Neural progenitor cell (in vitro differentiated cells): ENCODE data around the gene DCST1. TPM values are rescaled to one million over a fixed set of nuclear protein-coding genes. Genes with fewer than 3 reads are reported as not detected.

ENCODE experiments used
- DNase-seq: peaks from one replicate; pipeline ENCODE4 v3.0.0-alpha.2; 2016; ENCODE audit warnings: low spot score
- H2AFZ ChIP-seq: fragments of 200-600 bp; sonication (generic); replicated peaks from 2 replicates; pipeline ENCODE4 v1.6.1; 2016; ENCODE audit warnings: antibody characterized with exemption
- H3F3A ChIP-seq: fragments of 200-600 bp; sonication (generic); 2 replicates; pipeline ENCODE4 v1.6.1; 2016; ENCODE audit warnings: antibody characterized with exemption, low read depth
- H3K27ac ChIP-seq: fragments of 200-600 bp; sonication (generic); 2 replicates; pipeline ENCODE4 v1.5.1; 2016; ENCODE audit warnings: mild to moderate bottlenecking
- H3K27me3 ChIP-seq: fragments of 200-600 bp; sonication (generic); 2 replicates; pipeline ENCODE4 v1.6.1; 2016; ENCODE audit warnings: mild to moderate bottlenecking, moderate library complexity
- H3K36me3 ChIP-seq: fragments of 200-600 bp; sonication (generic); 2 replicates; pipeline ENCODE4 v1.5.1; 2016
- H3K4me1 ChIP-seq: fragments of 200-600 bp; sonication (generic); 2 replicates; pipeline ENCODE4 v1.6.1; 2016; ENCODE audit warnings: mixed run types
- H3K4me2 ChIP-seq: fragments of 200-600 bp; sonication (generic); 2 replicates; pipeline ENCODE4 v1.6.1; 2016
- H3K4me3 ChIP-seq: fragments of 200-600 bp; sonication (generic); 2 replicates; pipeline ENCODE4 v1.5.1; 2016
- H3K79me2 ChIP-seq: fragments of 200-600 bp; sonication (generic); 2 replicates; pipeline ENCODE4 v1.6.1; 2016; ENCODE audit warnings: low read depth
- H3K9ac ChIP-seq: fragments of 200-600 bp; sonication (generic); 2 replicates; pipeline ENCODE4 v1.6.1; 2016
- H3K9me3 ChIP-seq: fragments of 200-600 bp; sonication (generic); 2 replicates; pipeline ENCODE4 v1.5.1; 2016; ENCODE audit warnings: low read depth
- H4K20me1 ChIP-seq: fragments of 200-600 bp; sonication (generic); 2 replicates; pipeline ENCODE4 v1.6.1; 2016; ENCODE audit warnings: low read depth
- H3K27ac Mint-ChIP-seq: 3 replicates; pipeline ENCODE4 v1.8.0; 2021; ENCODE audit warnings: mixed read lengths
- H3K27me3 Mint-ChIP-seq: 2 replicates; pipeline ENCODE4 v1.8.0; 2022; ENCODE audit warnings: low read depth, mild to moderate bottlenecking, inconsistent platforms, moderate library complexity, mixed read lengths; ENCODE audit not compliant: insufficient read depth
- H3K36me3 Mint-ChIP-seq: 3 replicates; pipeline ENCODE4 v1.8.0; 2021; ENCODE audit warnings: mixed read lengths
- H3K4me1 Mint-ChIP-seq: 3 replicates; pipeline ENCODE4 v1.8.0; 2021; ENCODE audit warnings: mixed read lengths
- H3K4me3 Mint-ChIP-seq: 3 replicates; pipeline ENCODE4 v1.8.0; 2021; ENCODE audit warnings: mild to moderate bottlenecking, moderate library complexity, mixed read lengths
- H3K9me3 Mint-ChIP-seq: 3 replicates; pipeline ENCODE4 v1.8.0; 2020; ENCODE audit warnings: mixed read lengths
- EZH2 ChIP-seq: fragments of 200-600 bp; sonication (generic); IDR thresholded peaks from 2 replicates; pipeline ENCODE4 v1.6.1; 2017; ENCODE audit warnings: antibody characterized with exemption, mild to moderate bottlenecking, moderate library complexity
- EZH2phosphoT487 ChIP-seq: fragments of 200-600 bp; sonication (generic); IDR thresholded peaks from 2 replicates; pipeline ENCODE4 v1.6.1; 2017; ENCODE audit warnings: antibody characterized with exemption
- total RNA-seq: library from RNA; depleted of rRNA; stranded (reverse); fragments of >200 nt; gene quantifications from 2 replicates; pipeline ENCODE4 v1.2.3, GENCODE V29; 2015; ENCODE audit warnings: low replicate concordance
- TF ChIP-seq, protein P1 (sequence below): fragments of 200-600 bp; sonication (generic); IDR thresholded peaks from 2 replicates; pipeline ENCODE4 v1.5.1; 2017; ENCODE audit warnings: antibody characterized with exemption, mild to moderate bottlenecking

Gene DCST1
- total RNA-seq, 1 donor from 2014 or later: not detected

DNA sequence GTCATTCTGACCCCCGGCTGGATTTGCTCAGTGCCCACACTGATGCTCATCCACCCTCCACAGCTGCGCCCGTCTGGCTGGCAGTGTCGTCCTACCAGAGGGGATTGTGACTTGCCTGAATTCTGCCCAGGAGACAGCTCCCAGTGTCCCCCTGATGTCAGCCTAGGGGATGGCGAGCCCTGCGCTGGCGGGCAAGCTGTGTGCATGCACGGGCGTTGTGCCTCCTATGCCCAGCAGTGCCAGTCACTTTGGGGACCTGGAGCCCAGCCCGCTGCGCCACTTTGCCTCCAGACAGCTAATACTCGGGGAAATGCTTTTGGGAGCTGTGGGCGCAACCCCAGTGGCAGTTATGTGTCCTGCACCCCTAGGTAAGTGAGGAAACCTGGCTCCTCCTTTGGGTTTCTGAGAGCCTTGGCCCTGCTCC, 24.2 kb downstream of the DCST1 start:
- Histone ChIP-seq H4K20me1 (peaks cover 12% of the 10 kb centered on the region), H2AFZ (no peak overlapping the region), H3K9me3 (no peaks in the 10 kb centered on the region), H3K4me3 (no peak overlapping the region), H3K27ac (no peak overlapping the region), H3K36me3 (no peaks in the 10 kb centered on the region), H3K27me3 (peaks cover 6% of the 10 kb centered on the region), H3K4me2 (no peak overlapping the region), H3K79me2 (no peaks in the 10 kb centered on the region), H3K4me1 (peaks cover 6% of the 10 kb centered on the region), H3F3A (peaks cover 10% of the 10 kb centered on the region), H3K9ac (no peak overlapping the region)
- TF ChIP-seq EZH2phosphoT487: no peak
- TF ChIP-seq, protein P1, sequence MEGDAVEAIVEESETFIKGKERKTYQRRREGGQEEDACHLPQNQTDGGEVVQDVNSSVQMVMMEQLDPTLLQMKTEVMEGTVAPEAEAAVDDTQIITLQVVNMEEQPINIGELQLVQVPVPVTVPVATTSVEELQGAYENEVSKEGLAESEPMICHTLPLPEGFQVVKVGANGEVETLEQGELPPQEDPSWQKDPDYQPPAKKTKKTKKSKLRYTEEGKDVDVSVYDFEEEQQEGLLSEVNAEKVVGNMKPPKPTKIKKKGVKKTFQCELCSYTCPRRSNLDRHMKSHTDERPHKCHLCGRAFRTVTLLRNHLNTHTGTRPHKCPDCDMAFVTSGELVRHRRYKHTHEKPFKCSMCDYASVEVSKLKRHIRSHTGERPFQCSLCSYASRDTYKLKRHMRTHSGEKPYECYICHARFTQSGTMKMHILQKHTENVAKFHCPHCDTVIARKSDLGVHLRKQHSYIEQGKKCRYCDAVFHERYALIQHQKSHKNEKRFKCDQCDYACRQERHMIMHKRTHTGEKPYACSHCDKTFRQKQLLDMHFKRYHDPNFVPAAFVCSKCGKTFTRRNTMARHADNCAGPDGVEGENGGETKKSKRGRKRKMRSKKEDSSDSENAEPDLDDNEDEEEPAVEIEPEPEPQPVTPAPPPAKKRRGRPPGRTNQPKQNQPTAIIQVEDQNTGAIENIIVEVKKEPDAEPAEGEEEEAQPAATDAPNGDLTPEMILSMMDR: no peak
- no peak for TF ChIP-seq EZH2
- no peak for DNase-seq
- peaks cover 11% of the 10 kb centered on the region for H3K27me3 Mint-ChIP-seq
- no peaks in the 10 kb centered on the region for H3K36me3 Mint-ChIP-seq
- H3K4me1 Mint-ChIP-seq: peaks cover 17% of the 10 kb centered on the region
- H3K4me3 Mint-ChIP-seq: no peak overlapping the region
- no peak overlapping the region for H3K27ac Mint-ChIP-seq
- no peaks in the 10 kb centered on the region for H3K9me3 Mint-ChIP-seq

DNA sequence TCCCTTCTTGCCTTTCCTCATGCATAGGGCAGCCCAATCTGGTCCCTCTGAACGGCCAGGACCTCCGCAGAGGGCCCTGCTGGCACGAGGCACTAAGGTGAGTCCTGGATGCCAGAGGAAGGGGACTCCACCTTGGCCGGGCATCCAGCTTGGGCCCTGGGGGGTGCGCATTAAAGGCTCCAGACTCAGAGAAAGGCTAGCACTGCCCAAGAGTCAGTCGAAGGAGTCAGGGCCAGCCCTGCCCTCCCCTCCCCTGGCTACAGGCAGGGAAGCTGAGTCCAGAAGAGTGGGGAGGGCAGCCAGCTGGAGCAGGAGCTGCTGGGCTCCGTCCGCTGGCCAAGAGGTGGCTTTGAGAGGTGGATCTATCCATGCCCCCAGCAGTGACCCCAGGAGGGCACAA, 27.1 kb downstream of the DCST1 start:
- H3F3A ChIP-seq: peaks cover 30% of the 10 kb centered on the region
- H3K9me3 ChIP-seq: no peaks in the 10 kb centered on the region
- H3K27me3 ChIP-seq: peaks cover 7% of the 10 kb centered on the region
- H3K79me2 ChIP-seq: peaks cover 13% of the 10 kb centered on the region
- no peaks in the 10 kb centered on the region for H3K36me3 ChIP-seq
- no peak overlapping the region for H3K4me3 ChIP-seq
- no peak overlapping the region for H2AFZ ChIP-seq
- H3K9ac ChIP-seq: no peak overlapping the region
- no peak overlapping the region for H3K4me2 ChIP-seq
- H3K27ac ChIP-seq: no peak overlapping the region
- no peak for DNase-seq
- TF ChIP-seq, protein P1: no peak
- no peak for TF ChIP-seq EZH2phosphoT487
- TF ChIP-seq EZH2: no peak
- peaks cover 22% of the 10 kb centered on the region for H4K20me1 ChIP-seq
- Mint-ChIP-seq H3K4me1 (peaks cover 27% of the 10 kb centered on the region), H3K36me3 (no peaks in the 10 kb centered on the region), H3K27me3 (peaks cover 7% of the 10 kb centered on the region), H3K9me3 (peaks cover 2% of the 10 kb centered on the region), H3K27ac (no peak overlapping the region), H3K4me3 (no peak overlapping the region)
- peaks cover 21% of the 10 kb centered on the region for H3K4me1 ChIP-seq

DNA sequence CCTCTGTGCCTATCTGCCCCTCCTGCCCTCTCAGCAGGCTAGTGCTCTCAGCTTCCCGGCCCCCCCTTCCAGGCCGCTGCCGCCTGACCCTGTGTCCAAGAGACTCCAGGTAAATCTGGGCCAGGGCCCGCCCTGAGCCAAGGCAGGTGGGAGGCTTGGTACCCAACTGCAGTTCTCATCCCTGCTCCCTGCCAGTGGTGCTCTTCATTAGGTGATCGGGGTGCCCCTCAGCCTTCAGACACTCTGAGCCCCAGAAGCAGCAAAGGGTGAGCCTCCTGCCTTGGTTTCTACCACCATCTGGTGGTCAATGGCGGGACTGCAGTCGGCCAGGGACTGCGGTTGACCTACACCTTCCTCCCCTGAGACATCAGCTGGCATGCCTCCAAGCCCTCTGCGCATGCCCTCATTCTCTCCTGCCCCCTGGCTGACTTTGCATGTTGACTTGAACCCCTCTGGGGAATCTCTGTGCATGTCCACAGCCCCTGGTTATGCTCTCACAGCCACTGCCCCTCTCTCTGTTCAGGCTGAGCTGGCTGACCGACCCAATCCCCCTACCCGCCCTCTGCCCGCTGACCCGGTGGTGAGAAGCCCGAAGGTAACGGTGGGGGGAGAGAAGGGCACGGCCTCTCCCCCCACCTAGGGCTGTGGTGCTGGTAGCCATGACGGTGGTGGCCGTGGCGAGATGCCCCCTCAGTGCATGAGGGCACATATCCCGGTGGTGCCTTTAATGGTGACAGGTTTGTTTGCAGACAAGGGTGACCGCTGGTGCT, 27.9 kb downstream of the DCST1 start:
- Mint-ChIP-seq H3K9me3 (peaks cover 2% of the 10 kb centered on the region), H3K27me3 (peaks cover 8% of the 10 kb centered on the region), H3K4me1 (peaks cover 33% of the 10 kb centered on the region), H3K4me3 (peak overlapping the region; percentile 77), H3K27ac (no peak overlapping the region), H3K36me3 (peaks cover 4% of the 10 kb centered on the region)
- no peaks in the 10 kb centered on the region for H3K9me3 ChIP-seq
- H3K4me2 ChIP-seq: peak overlapping the region; percentile 94
- H3F3A ChIP-seq: peaks cover 30% of the 10 kb centered on the region
- no peak overlapping the region for H3K9ac ChIP-seq
- TF ChIP-seq EZH2phosphoT487: no peak
- TF ChIP-seq EZH2: no peak
- TF ChIP-seq, protein P1: peak; percentile 92
- H3K27ac ChIP-seq: no peak overlapping the region
- DNase-seq: peak; percentile 82
- H3K4me3 ChIP-seq: peak overlapping the region; percentile 93
- H3K4me1 ChIP-seq: peaks cover 21% of the 10 kb centered on the region
- no peaks in the 10 kb centered on the region for H3K36me3 ChIP-seq
- H2AFZ ChIP-seq: no peak overlapping the region
- peaks cover 7% of the 10 kb centered on the region for H3K27me3 ChIP-seq
- peaks cover 13% of the 10 kb centered on the region for H3K79me2 ChIP-seq
- peaks cover 23% of the 10 kb centered on the region for H4K20me1 ChIP-seq
